Measurements from ENCODE around the gene CHST9. TPM values are rescaled to one million over a fixed set of nuclear protein-coding genes. Genes with fewer than 3 reads are reported as not detected.
"Not testable (repeated sequence)": the region's sequence is repeated elsewhere in the genome, so short reads cannot be mapped to it uniquely, and the experiment has no call there.

Gene CHST9
- total RNA-seq, 1 donor from 2014 or later, result 19.5 TPM

DNA sequence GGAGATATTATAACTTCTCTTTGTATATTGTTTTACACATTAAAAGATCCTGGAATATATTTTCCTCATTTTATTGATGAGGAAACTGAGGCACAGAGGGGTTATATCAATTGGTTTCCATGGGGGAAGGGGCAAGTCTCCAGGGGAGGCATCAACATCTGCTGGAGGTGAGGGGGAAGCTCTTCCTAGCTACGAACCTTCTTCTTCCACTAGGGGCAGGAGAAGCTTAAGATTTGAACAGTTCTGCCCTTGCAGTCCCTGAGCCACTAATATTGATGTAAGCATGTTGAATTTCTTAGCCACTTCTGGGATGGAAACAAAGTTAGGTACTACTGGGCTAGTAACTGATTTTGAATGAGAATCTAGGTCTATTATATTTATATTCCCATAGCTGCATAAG is 179.5 kb downstream of the CHST9 start:
- DNase-seq (ENCODE audit: low spot score), result no peak

DNA sequence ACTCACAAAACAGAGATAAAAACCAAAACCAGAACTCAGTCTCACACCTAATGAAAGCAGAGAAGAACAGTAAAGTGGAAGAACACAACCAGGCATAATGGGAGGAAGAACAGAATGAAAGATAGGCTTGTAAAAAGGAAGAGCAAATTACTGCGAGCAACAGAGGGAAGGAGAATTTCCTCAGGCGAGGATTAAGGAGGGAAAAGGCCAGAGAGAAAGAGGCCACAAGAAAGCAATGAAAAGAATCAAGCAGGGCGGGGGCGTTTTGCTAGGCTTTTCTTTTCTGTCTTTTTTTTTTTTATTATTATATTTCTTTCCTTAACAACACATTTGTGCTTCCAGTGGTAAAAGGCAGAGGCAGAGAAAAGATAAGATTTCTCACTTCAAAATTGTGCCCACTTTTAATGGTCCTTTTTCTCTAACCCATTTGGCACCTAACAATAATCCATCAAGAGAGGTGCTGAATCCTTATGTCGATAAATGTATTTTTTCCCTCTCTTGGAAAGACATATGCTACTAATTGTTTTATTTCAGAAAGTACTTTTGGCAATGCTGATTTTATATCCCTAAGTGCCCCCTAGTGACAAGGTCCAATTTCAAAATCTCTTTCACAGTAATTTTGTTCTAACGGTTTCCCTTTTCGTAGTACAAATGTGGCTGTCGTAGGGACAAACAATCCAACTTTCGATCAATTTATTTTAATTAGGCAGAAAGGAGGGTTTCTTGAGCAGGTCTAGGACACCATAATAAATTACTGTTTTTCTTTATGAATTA is 180.9 kb downstream of the CHST9 start:
- no peak for DNase-seq (ENCODE audit: low spot score)

DNA sequence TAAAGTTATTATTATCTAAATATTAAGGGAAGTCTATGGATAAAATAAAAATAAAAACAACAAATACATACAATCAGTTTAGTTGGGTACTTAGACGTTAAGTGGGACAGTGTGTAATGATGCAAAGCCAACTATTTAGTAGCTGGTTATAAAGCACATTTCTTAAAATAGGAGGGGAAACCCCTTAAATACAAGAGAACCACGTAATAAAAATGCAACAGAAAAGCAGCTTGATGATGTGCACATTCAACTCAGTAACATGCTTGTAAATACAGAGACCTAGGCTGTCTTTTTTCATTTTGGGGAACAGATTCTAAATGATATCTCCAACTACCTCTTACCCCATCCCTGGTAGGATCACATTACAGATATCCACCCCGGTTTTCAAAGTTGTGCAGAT is 185.3 kb downstream of the CHST9 start:
- no peak for DNase-seq (ENCODE audit: low spot score)

- DNase-seq (ENCODE audit: low spot score), result no peak
Measured at GRCh38 chr18:26993568-26993967, 191.5 kb downstream of the CHST9 start.

GRCh38 chr18:26992926-26993325 is 192.2 kb downstream of the CHST9 start:
- DNase-seq (ENCODE audit: low spot score), result no peak

DNA sequence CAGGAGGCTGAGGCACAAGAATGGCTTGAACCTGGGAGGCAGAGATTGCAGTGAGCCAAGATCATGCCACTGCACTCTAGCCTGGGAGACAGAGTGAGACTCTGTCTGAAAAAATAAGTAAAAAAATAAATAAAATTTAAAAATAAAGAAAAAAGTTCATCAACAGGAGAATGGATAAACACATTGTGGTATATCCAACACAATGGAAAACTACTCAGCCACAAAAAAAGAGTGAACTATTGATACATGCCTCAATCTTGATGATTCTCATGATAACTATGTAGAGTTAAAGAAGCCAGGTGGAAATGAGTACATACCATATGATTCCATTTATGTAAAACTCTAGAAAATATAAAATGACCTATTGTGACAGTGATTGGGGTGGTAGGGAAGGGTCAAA is 195.3 kb downstream of the CHST9 start:
- no peak for DNase-seq (ENCODE audit: low spot score)

GRCh38 chr18:26981360-26982082 is 203.6 kb downstream of the CHST9 start:
- no peak for DNase-seq (ENCODE audit: low spot score)

DNA sequence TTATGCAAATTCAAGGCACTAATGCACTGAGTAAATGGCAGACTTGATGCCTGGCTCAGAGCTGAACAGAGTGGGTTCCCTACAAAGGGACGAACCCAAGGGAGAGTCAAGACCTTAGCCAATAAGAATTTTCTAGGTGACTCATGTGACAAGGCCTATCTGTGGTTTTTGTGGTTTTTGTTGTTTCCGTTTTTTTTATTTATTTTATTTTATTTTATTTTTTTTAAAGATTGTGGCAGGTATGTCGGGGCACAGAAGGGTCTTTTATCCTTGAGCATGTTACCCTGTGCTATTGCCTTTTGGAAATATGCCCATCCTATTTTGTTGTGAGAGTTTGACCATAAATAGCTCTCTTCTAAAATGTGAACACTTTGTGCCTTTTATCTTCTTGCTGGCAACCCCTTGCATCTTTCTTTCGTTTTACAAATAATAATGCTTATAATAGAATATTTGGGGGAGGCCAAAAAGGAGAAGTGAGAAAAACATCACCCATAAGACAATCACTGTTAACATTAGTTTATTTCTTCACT is 206.2 kb downstream of the CHST9 start:
- DNase-seq (ENCODE audit: low spot score), result no peak

GRCh38 chr18:26977781-26978180 is 207.3 kb downstream of the CHST9 start:
- DNase-seq (ENCODE audit: low spot score), result no peak

DNA sequence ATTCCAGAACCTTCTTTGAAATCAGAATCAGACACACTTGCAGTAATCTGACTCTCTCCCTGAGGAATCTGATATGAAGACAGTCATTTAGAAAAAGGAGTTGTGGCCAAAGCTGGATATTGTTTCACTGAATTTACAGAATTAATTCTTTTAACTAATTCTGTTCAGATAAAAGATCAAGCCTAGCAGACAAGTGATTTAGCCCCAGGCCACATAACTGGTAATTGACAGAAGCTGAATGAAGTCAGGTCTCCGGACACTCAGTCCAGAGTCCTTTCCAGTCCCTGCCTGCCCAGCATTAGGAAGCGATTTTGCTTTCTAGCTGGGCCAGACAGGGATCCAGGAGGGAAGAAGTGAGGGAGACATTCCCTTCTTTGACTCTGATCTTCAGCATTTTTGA is 208.9 kb downstream of the CHST9 start:
- DNase-seq (ENCODE audit: low spot score), result no peak

DNA sequence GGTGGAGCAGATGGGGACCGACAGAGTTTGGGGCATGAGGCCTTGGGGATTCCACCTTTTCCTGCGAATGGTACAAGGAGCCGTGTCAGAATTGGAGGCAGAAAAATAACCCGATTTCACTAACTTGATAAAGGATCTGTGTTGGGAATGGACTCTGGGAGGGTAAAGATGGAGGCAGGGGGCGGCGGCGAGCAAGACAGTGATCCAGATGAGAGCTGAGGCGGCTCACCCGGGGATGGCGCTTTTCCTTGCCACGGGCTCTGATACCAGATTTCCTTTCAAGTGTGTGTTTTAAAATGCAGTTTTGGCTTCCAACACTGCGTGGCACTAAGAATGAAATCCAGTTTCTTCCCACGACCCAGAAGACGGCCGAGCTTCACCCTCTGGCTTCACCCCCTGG is 212.6 kb downstream of the CHST9 start:
- not testable (repeated sequence) for DNase-seq (ENCODE audit: low spot score)

DNA sequence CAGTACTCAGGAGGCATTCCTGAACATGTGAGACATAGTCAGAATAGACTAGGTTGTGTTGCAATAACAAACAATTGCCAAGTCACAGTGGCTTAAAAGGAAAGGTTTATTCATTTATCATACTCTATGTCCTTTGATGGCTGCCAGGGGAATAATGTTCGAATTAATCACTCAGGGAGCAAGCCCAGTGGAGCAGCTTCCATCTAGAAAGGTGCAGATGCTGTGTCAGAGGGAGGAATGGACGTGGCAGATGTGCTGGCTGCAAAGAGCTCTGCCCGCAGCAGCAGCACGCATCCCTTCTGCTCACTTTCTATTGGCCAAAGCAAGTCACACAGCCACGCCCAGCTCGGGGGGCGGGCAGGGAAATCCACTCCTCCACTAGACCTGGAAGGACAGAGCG is 213.7 kb downstream of the CHST9 start:
- no peak for DNase-seq (ENCODE audit: low spot score)

DNA sequence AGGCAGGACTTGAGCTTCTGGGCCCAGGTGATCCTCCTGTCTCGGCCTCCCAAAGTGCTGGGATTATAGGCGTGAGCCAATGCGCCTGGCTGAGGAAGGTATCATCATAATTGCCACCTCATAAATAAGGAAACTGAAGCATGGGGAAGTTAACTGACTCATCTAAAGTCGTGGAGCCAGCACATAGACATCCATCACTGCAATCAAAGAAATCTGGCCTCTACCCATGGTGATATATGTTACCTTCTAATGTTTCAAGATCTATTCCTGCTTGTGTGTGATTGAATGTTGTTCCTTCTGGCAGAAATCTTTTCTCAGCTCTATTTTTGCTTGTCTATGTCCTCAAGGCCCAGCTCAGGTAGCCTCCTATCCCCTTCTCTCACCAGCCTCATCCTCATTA is 214.5 kb downstream of the CHST9 start:
- no peak for DNase-seq (ENCODE audit: low spot score)

DNA sequence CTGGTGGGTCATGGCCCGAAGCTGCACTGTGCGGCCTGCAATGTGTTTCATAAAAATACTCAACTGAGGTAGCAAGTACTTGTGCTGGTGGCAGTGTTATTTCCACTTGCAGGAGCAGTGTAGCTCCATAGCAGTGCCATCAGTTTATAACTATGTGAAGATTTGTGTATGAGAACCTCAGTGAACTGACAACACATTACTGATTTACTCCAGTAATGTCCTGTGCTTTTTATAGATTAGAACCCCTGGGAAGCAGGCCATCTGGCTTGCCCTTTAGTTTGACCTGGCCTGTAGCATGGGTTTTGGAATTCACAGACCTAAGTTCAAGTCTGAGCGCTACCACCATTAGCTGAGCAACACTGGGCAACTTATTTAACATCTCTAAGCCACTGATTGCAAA is 219.9 kb downstream of the CHST9 start:
- no peak for DNase-seq (ENCODE audit: low spot score)

DNA sequence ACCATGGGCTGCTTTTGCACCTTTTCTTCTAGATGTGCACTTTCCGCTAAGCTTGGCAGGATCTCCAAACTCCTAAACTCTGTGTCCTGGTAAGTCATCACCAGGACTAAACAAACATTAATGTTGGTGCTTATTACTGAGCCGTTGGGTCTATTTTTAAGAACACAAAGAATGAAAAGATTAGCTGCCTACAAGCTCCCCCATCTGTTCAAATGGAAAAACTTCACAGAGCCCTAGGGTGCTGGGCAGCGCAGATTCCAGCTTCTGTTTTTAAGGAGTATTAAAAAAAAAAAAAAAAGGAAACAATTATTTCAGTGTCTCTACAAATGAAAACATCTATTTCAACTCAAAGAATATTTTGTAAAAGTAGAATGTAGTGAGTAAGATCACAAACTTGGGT is 221.8 kb downstream of the CHST9 start:
- no peak for DNase-seq (ENCODE audit: low spot score)

GRCh38 chr18:26961839-26962238 is 223.3 kb downstream of the CHST9 start:
- no peak for DNase-seq (ENCODE audit: low spot score)

DNA sequence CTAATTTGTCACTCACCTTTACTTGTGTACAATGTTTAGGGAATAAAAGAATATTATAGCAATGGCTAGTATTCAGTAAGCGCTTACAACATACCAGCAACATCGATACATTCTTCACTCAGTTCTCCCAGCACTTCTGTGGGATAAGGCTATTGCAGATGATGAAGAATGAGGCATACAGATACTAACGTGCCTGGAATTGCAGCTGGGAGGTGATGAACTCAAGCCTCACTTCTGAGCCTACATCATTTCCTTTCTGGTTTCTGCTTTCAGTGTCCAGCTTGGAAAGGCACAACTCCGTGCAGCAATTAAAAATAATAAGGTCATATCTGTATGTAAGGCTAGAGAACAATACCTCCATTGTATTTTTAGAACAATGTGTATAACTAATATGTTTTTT is 224.2 kb downstream of the CHST9 start:
- no peak for DNase-seq (ENCODE audit: low spot score)

DNA sequence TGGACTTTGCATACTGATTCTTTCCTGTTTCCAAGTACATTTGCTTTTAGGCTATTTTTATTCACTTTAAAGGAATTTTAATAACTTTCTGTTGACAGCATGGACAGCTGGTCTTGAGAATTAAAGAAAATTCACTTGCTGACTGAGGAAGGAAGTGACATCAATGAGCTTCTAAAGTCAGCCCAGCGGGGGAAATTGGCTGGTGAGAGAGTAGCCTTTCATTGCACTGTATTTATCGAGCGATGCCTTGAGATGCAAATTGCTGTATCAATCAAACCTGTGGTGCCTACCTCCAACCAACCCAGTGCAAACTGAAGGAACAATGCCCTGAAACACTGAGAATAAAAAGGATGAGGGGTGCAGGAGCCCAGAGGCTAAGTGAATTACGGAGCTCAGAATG is 228.2 kb downstream of the CHST9 start:
- DNase-seq (ENCODE audit: low spot score), result no peak

DNA sequence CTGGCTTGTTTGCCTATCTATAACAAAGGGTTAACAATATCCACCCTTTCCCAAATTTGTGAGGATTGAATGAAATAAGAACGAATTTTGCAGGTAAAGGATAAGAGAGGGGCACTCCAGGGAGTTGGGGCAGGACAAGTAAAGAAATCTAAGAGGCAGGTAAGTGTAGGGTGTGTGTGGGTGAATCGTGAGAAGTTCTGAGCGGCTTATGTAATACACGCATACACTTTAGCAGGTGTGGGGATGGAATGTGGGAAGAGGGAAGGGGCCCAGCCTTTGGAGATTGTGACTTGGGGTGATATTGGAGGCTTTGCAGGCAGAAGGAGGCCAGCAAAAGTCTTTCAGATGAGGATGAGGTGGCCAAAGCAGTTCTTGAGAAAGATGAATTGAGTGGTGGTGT is 236.4 kb downstream of the CHST9 start:
- DNase-seq (ENCODE audit: low spot score), result no peak

- no peak for DNase-seq (ENCODE audit: low spot score)
Measured at GRCh38 chr18:26943906-26944305, 241.2 kb downstream of the CHST9 start.

DNA sequence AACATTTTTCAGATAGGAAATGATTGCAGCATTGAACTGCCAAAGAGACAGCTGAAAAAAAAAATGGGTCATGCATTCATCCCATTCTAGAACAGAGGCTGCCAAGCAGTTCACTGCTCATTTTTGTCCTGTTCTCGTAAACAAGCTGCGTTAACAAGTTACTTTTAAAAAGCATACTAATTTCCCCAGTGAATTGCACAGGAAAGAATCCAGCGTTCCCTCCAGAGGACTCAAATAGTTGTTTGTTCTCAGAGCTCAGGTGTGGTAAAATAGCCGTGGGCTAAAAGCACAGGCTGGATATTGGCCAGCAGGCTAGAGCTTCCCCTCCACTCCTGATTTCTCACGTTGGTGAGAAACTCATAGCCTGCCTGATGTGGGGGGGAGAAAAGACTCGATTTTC is 243.5 kb downstream of the CHST9 start:
- no peak for DNase-seq (ENCODE audit: low spot score)

DNA sequence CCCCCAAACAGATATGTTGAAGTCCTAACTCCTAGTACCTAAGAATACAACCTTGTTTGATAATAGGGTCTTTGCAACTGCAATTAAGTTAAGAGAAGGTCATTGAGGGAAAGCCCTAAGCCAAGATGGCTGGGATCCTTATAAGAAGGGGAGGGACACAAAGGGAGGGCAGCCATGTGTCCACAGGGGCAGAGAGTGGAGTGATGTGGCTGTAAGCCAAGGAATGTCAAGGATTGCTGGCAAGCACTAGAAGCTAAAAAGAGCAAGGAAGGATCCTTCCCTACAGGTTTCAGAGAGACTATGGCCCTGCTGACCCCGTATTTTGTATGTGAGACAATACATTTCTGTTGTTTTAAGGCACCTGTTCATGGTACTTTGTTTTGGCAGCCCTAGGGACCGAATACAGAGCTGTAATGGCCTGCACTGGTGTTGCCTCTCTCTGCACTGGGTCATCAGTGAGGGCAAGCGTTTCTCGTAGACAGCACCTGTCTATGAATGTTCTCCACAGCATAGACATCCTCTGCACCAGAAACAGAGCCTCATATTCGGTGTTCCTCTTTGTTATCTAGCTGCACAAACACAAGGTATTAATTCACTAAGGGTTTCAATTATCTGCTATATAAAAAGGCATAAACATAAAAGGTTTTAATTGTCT is 244.2 kb downstream of the CHST9 start:
- DNase-seq (ENCODE audit: low spot score), result no peak

DNA sequence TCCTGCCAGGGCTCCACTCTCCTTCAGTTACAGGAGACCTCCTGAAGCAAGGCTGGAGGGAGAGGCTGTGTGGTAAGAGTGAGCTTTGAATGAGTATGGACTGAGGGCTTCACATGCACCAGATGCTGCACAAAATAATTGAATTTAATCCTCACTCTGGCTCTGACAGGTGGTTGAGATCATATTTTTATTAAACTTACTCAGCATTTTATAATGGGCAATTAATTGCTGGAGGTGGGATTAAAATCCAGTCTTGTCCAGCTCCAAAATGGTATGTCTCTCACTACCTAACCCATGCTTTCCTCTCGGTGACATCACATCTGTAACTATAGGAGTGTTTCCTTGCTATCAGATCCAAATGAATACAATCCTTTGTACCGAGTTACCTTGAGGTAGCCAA is 253.4 kb downstream of the CHST9 start:
- DNase-seq (ENCODE audit: low spot score), result no peak
